Measurements from ENCODE around the gene PRKCA. TPM values are rescaled to one million over a fixed set of nuclear protein-coding genes. Genes with fewer than 3 reads are reported as not detected.

PRKCA gene
- total RNA-seq, 1 experiment from 2014 or later, result 20.7 TPM

- Mint-ChIP-seq H3K4me1 (ENCODE audit: insufficient read depth, unreplicated experiment) (peaks cover 9% of the 10 kb centered on the region), H3K27me3 (ENCODE audit: insufficient read depth, unreplicated experiment) (no peaks in the 10 kb centered on the region), H3K9me3 (ENCODE audit: unreplicated experiment) (no peaks in the 10 kb centered on the region), H3K4me3 (ENCODE audit: unreplicated experiment) (no peak overlapping the region), H3K36me3 (ENCODE audit: insufficient read depth, unreplicated experiment) (peaks cover under 1% of the 10 kb centered on the region), H3K27ac (ENCODE audit: low read depth, unreplicated experiment) (no peak overlapping the region)
- TF ChIP-seq CTCF (IDR thresholded peaks at IDR 0.05; ENCODE audit: unreplicated experiment), result no peak
- DNase-seq (ENCODE audit: unreplicated experiment), result no peak
- intact Hi-C loops (cut with micrococcal nuclease), result no loop called here
- BruUV-seq (replicated peaks), result no TSS peak
- CTCF ChIA-PET, result no interaction called here
- POLR2A ChIA-PET, result no interaction called here
These were observed 379.9 kb downstream of the PRKCA start for GRCh38 chr17:66682283-66682682.

GRCh38 chr17:66684261-66684660, 381.8 kb downstream of the PRKCA start:
- POLR2A ChIA-PET, result no interaction called here
- no peak for DNase-seq (ENCODE audit: unreplicated experiment)
- peak overlapping the region; percentile 0 for H3K27ac Mint-ChIP-seq (ENCODE audit: low read depth, unreplicated experiment)
- CTCF ChIA-PET, result no interaction called here
- no peak overlapping the region for H3K4me3 Mint-ChIP-seq (ENCODE audit: unreplicated experiment)
- peaks cover 12% of the 10 kb centered on the region for H3K36me3 Mint-ChIP-seq (ENCODE audit: insufficient read depth, unreplicated experiment)
- BruUV-seq (replicated peaks), result no TSS peak
- TF ChIP-seq CTCF (IDR thresholded peaks at IDR 0.05; ENCODE audit: unreplicated experiment), result no peak
- intact Hi-C loops (cut with micrococcal nuclease), result no loop called here
- no peaks in the 10 kb centered on the region for H3K9me3 Mint-ChIP-seq (ENCODE audit: unreplicated experiment)
- no peaks in the 10 kb centered on the region for H3K4me1 Mint-ChIP-seq (ENCODE audit: insufficient read depth, unreplicated experiment)
- H3K27me3 Mint-ChIP-seq (ENCODE audit: insufficient read depth, unreplicated experiment), result no peaks in the 10 kb centered on the region

GRCh38 chr17:66684731-66685130, 382.3 kb downstream of the PRKCA start:
- POLR2A ChIA-PET, result no interaction called here
- Mint-ChIP-seq H3K27ac (ENCODE audit: low read depth, unreplicated experiment) (no peak overlapping the region), H3K9me3 (ENCODE audit: unreplicated experiment) (no peaks in the 10 kb centered on the region), H3K4me1 (ENCODE audit: insufficient read depth, unreplicated experiment) (no peaks in the 10 kb centered on the region), H3K36me3 (ENCODE audit: insufficient read depth, unreplicated experiment) (peaks cover 12% of the 10 kb centered on the region), H3K27me3 (ENCODE audit: insufficient read depth, unreplicated experiment) (no peaks in the 10 kb centered on the region), H3K4me3 (ENCODE audit: unreplicated experiment) (no peak overlapping the region)
- no peak for DNase-seq (ENCODE audit: unreplicated experiment)
- CTCF ChIA-PET, result no interaction called here
- TF ChIP-seq CTCF (IDR thresholded peaks at IDR 0.05; ENCODE audit: unreplicated experiment), result no peak
- intact Hi-C loops (cut with micrococcal nuclease), result no loop called here
- BruUV-seq (replicated peaks), result no TSS peak

GRCh38 chr17:66686601-66687000, 384.2 kb downstream of the PRKCA start:
- H3K36me3 Mint-ChIP-seq (ENCODE audit: insufficient read depth, unreplicated experiment), result peaks cover 17% of the 10 kb centered on the region
- no peaks in the 10 kb centered on the region for H3K27me3 Mint-ChIP-seq (ENCODE audit: insufficient read depth, unreplicated experiment)
- no peaks in the 10 kb centered on the region for H3K4me1 Mint-ChIP-seq (ENCODE audit: insufficient read depth, unreplicated experiment)
- CTCF ChIA-PET, result interaction anchor here (1.5 kb wide), 1 partner anchor 28 kb away, joined by 8 read pairs; no protein-coding TSS in a partner anchor
- intact Hi-C loops (cut with micrococcal nuclease), result no loop called here
- no peak overlapping the region for H3K4me3 Mint-ChIP-seq (ENCODE audit: unreplicated experiment)
- POLR2A ChIA-PET, result no interaction called here
- H3K9me3 Mint-ChIP-seq (ENCODE audit: unreplicated experiment), result no peaks in the 10 kb centered on the region
- TF ChIP-seq CTCF (IDR thresholded peaks at IDR 0.05; ENCODE audit: unreplicated experiment), result no peak
- no peak for DNase-seq (ENCODE audit: unreplicated experiment)
- no peak overlapping the region for H3K27ac Mint-ChIP-seq (ENCODE audit: low read depth, unreplicated experiment)
- no TSS peak for BruUV-seq (replicated peaks)

Data from MCF 10A (cell line).